HT-29 (cell line): ENCODE results near the gene DEF6. TPM values are rescaled to one million over a fixed set of nuclear protein-coding genes. Genes with fewer than 3 reads are reported as not detected.

Experiments used
- DNase-seq: peaks from one replicate; pipeline ENCODE4 v3.0.0-alpha.2; 2015; ENCODE audit warnings: low spot score
- total RNA-seq: library from RNA; depleted of rRNA; stranded (reverse); fragments of >200 nt; shearing (Covaris generic); gene quantifications from 2 replicates; pipeline ENCODE4 v1.2.3, GENCODE V29; 2014

DEF6 gene
- total RNA-seq, 1 experiment from 2014 or later = 2.0 TPM

- peak; percentile 39 for DNase-seq
Measured at GRCh38 chr6:35343092-35343834, 45.6 kb downstream of the DEF6 start.

- DNase-seq = no peak
Measured at GRCh38 chr6:35343835-35344550, 46.4 kb downstream of the DEF6 start.

GRCh38 chr6:35351422-35351821, 53.8 kb downstream of the DEF6 start:
- no peak for DNase-seq

- DNase-seq = no peak
Measured at GRCh38 chr6:35352735-35353134, 55.1 kb downstream of the DEF6 start.

GRCh38 chr6:35354361-35355135, 56.9 kb downstream of the DEF6 start:
- DNase-seq = no peak

GRCh38 chr6:35356391-35356790, 58.8 kb downstream of the DEF6 start:
- no peak for DNase-seq

GRCh38 chr6:35357677-35358076, 60.1 kb downstream of the DEF6 start:
- no peak for DNase-seq

GRCh38 chr6:35358086-35358485, 60.5 kb downstream of the DEF6 start:
- no peak for DNase-seq

- DNase-seq = no peak
Measured at GRCh38 chr6:35359346-35359743, 61.7 kb downstream of the DEF6 start.

- DNase-seq = no peak
Measured at GRCh38 chr6:35359744-35360348, 62.2 kb downstream of the DEF6 start.

- no peak for DNase-seq
Measured at GRCh38 chr6:35360349-35361138, 62.9 kb downstream of the DEF6 start.

GRCh38 chr6:35362200-35362599, 64.6 kb downstream of the DEF6 start:
- no peak for DNase-seq

- DNase-seq = no peak
Measured at GRCh38 chr6:35363293-35363750, 65.7 kb downstream of the DEF6 start.

GRCh38 chr6:35365594-35366203, 68.1 kb downstream of the DEF6 start:
- DNase-seq = no peak

GRCh38 chr6:35366204-35366596, 68.6 kb downstream of the DEF6 start:
- no peak for DNase-seq

GRCh38 chr6:35367646-35368037, 70.0 kb downstream of the DEF6 start:
- DNase-seq = no peak

- DNase-seq = peak; percentile 58
Measured at GRCh38 chr6:35368038-35368887, 70.6 kb downstream of the DEF6 start.

GRCh38 chr6:35370124-35370741, 72.6 kb downstream of the DEF6 start:
- DNase-seq = peak; percentile 72
